Transverse colon (tissue), 3 donors: ENCODE measurements around the gene CAMK2D.

ENCODE experiments used
- POLR2A ChIP-seq: fragments of 450-650 bp; IDR thresholded peaks from one replicate; pipeline ENCODE4 v1.6.1; 2016; ENCODE audit warnings: antibody characterized with exemption, mild to moderate bottlenecking, moderate library complexity
- TF ChIP-seq, protein P1 (sequence below), 5 experiments: fragments of 200-600 bp in 3 of 5; fragments of 450-650 bp in 2 of 5; sonication (generic) in 3 of 5; IDR thresholded peaks; 1 replicate in 2 of 5; 2 replicates in 3 of 5; pipeline ENCODE4 v1.5.1; 2016 to 2017; ENCODE audit warnings: antibody characterized with exemption in 5 of 5, inconsistent platforms in 3 of 5, mild to moderate bottlenecking in 2 of 5, moderate library complexity in 1 of 5

DNA sequence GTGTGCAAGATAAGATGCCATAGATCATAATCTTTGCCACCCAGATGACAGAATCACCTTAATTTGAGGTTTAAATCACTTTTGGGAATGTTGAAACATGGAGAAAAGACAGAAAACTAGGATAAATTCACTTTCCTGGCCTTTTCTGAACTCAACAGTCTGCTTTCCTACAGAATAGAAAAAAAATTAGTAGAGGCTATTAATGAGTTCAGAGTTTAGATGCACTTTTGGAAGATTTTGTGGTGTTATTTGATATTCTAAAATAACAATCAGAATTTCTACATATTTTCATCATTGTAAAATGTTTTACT is 195.9 kb downstream of the CAMK2D start:
- no peak for TF ChIP-seq POLR2A
- TF ChIP-seq, protein P1, sequence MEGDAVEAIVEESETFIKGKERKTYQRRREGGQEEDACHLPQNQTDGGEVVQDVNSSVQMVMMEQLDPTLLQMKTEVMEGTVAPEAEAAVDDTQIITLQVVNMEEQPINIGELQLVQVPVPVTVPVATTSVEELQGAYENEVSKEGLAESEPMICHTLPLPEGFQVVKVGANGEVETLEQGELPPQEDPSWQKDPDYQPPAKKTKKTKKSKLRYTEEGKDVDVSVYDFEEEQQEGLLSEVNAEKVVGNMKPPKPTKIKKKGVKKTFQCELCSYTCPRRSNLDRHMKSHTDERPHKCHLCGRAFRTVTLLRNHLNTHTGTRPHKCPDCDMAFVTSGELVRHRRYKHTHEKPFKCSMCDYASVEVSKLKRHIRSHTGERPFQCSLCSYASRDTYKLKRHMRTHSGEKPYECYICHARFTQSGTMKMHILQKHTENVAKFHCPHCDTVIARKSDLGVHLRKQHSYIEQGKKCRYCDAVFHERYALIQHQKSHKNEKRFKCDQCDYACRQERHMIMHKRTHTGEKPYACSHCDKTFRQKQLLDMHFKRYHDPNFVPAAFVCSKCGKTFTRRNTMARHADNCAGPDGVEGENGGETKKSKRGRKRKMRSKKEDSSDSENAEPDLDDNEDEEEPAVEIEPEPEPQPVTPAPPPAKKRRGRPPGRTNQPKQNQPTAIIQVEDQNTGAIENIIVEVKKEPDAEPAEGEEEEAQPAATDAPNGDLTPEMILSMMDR (IDR thresholded peaks at IDR 0.05): no peak
